Neural crest cell (in vitro differentiated cells): ENCODE measurements around the gene DIPK1A. TPM values are rescaled to one million over a fixed set of nuclear protein-coding genes. Genes with fewer than 3 reads are reported as not detected.

ENCODE experiments used
- DNase-seq: peaks from one replicate; pipeline ENCODE4 v3.0.0; 2021; ENCODE audit warnings: low read depth, mixed read lengths, low spot score
- H3K27ac Mint-ChIP-seq: one replicate; pipeline ENCODE4 v1.8.0; 2021; ENCODE audit warnings: mild to moderate bottlenecking, mixed read lengths; ENCODE audit not compliant: unreplicated experiment
- H3K27me3 Mint-ChIP-seq: 2 replicates; pipeline ENCODE4 v1.8.0; 2021; ENCODE audit warnings: low read depth, mild to moderate bottlenecking, mixed read lengths
- H3K36me3 Mint-ChIP-seq: 2 replicates; pipeline ENCODE4 v1.8.0; 2021; ENCODE audit warnings: low read depth, mild to moderate bottlenecking, mixed read lengths
- H3K4me1 Mint-ChIP-seq: 2 replicates; pipeline ENCODE4 v1.8.0; 2021; ENCODE audit warnings: mixed read lengths
- H3K4me3 Mint-ChIP-seq: one replicate; pipeline ENCODE4 v1.8.0; 2021; ENCODE audit warnings: mild to moderate bottlenecking, mixed read lengths
- H3K9me3 Mint-ChIP-seq: 2 replicates; pipeline ENCODE4 v1.8.0; 2021; ENCODE audit warnings: mixed read lengths
- CTCF ChIP-seq: fragments of 200-600 bp; sonication (generic); conservative IDR thresholded peaks from 2 replicates; pipeline ENCODE4 v1.5.0; 2021; ENCODE audit warnings: antibody characterized with exemption, mild to moderate bottlenecking
- total RNA-seq: library from RNA; stranded (reverse); gene quantifications from 2 replicates; pipeline ENCODE4 v1.2.1, GENCODE V29; 2021

Gene DIPK1A
- total RNA-seq, 1 donor from 2014 or later: 2.3 TPM

- TF ChIP-seq CTCF: no peak
- H3K4me3 Mint-ChIP-seq: no peak overlapping the region
- H3K27ac Mint-ChIP-seq: no peak overlapping the region
- H3K36me3 Mint-ChIP-seq: no peaks in the 10 kb centered on the region
- H3K9me3 Mint-ChIP-seq: no peaks in the 10 kb centered on the region
- H3K27me3 Mint-ChIP-seq: peaks cover 27% of the 10 kb centered on the region
- H3K4me1 Mint-ChIP-seq: no peaks in the 10 kb centered on the region
- DNase-seq: no peak
Observed at GRCh38 chr1:92970990-92971689, 9.9 kb upstream of the DIPK1A start.

- Mint-ChIP-seq H3K27ac (no peak overlapping the region), H3K36me3 (no peaks in the 10 kb centered on the region), H3K4me3 (no peak overlapping the region), H3K9me3 (no peaks in the 10 kb centered on the region), H3K4me1 (no peaks in the 10 kb centered on the region), H3K27me3 (peaks cover 27% of the 10 kb centered on the region)
- no peak for TF ChIP-seq CTCF
- DNase-seq: no peak
Observed at GRCh38 chr1:92969517-92969916, 8.3 kb upstream of the DIPK1A start.

- peak; percentile 63 for TF ChIP-seq CTCF
- H3K9me3 Mint-ChIP-seq: no peaks in the 10 kb centered on the region
- DNase-seq: no peak
- H3K27ac Mint-ChIP-seq: no peak overlapping the region
- H3K4me1 Mint-ChIP-seq: no peaks in the 10 kb centered on the region
- H3K27me3 Mint-ChIP-seq: peaks cover 27% of the 10 kb centered on the region
- no peaks in the 10 kb centered on the region for H3K36me3 Mint-ChIP-seq
- H3K4me3 Mint-ChIP-seq: no peak overlapping the region
Observed at GRCh38 chr1:92968138-92969032, 7.1 kb upstream of the DIPK1A start.

- Mint-ChIP-seq H3K27me3 (peaks cover 21% of the 10 kb centered on the region), H3K36me3 (no peaks in the 10 kb centered on the region), H3K9me3 (no peaks in the 10 kb centered on the region), H3K27ac (no peak overlapping the region), H3K4me1 (peaks cover 7% of the 10 kb centered on the region), H3K4me3 (no peak overlapping the region)
- TF ChIP-seq CTCF: no peak
- no peak for DNase-seq
Observed at GRCh38 chr1:92964998-92965397, 3.7 kb upstream of the DIPK1A start.

- no peak for DNase-seq
- peaks cover 18% of the 10 kb centered on the region for H3K27me3 Mint-ChIP-seq
- no peak overlapping the region for H3K4me3 Mint-ChIP-seq
- TF ChIP-seq CTCF: no peak
- H3K27ac Mint-ChIP-seq: no peak overlapping the region
- no peaks in the 10 kb centered on the region for H3K9me3 Mint-ChIP-seq
- peaks cover 7% of the 10 kb centered on the region for H3K4me1 Mint-ChIP-seq
- H3K36me3 Mint-ChIP-seq: no peaks in the 10 kb centered on the region
Observed at GRCh38 chr1:92964316-92964715, 3.1 kb upstream of the DIPK1A start.
